Measurements from ENCODE around the gene SUCLA2. TPM values are rescaled to one million over a fixed set of nuclear protein-coding genes. Genes with fewer than 3 reads are reported as not detected.

SUCLA2 gene
- total and polyA plus RNA-seq, 2 experiments from 2014 or later: 56.0 to 84.2 TPM

- no peaks in the 10 kb centered on the region for H3K27me3 ChIP-seq (ENCODE audit: insufficient read depth)
- H3F3A ChIP-seq (replicated peaks; ENCODE audit: low read depth): no peaks in the 10 kb centered on the region
- peaks cover 9% of the 10 kb centered on the region for H3K27me3 Mint-ChIP-seq (ENCODE audit: insufficient read depth, low read depth, poor library complexity)
- no peaks in the 10 kb centered on the region for H3K9me3 Mint-ChIP-seq
- H3K79me2 ChIP-seq (replicated peaks; ENCODE audit: insufficient read depth): no peaks in the 10 kb centered on the region
- TF ChIP-seq, protein P1, sequence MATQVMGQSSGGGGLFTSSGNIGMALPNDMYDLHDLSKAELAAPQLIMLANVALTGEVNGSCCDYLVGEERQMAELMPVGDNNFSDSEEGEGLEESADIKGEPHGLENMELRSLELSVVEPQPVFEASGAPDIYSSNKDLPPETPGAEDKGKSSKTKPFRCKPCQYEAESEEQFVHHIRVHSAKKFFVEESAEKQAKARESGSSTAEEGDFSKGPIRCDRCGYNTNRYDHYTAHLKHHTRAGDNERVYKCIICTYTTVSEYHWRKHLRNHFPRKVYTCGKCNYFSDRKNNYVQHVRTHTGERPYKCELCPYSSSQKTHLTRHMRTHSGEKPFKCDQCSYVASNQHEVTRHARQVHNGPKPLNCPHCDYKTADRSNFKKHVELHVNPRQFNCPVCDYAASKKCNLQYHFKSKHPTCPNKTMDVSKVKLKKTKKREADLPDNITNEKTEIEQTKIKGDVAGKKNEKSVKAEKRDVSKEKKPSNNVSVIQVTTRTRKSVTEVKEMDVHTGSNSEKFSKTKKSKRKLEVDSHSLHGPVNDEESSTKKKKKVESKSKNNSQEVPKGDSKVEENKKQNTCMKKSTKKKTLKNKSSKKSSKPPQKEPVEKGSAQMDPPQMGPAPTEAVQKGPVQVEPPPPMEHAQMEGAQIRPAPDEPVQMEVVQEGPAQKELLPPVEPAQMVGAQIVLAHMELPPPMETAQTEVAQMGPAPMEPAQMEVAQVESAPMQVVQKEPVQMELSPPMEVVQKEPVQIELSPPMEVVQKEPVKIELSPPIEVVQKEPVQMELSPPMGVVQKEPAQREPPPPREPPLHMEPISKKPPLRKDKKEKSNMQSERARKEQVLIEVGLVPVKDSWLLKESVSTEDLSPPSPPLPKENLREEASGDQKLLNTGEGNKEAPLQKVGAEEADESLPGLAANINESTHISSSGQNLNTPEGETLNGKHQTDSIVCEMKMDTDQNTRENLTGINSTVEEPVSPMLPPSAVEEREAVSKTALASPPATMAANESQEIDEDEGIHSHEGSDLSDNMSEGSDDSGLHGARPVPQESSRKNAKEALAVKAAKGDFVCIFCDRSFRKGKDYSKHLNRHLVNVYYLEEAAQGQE (IDR thresholded peaks at IDR 0.05; ENCODE audit: unreplicated experiment): no peak
- TF ChIP-seq, protein P2, sequence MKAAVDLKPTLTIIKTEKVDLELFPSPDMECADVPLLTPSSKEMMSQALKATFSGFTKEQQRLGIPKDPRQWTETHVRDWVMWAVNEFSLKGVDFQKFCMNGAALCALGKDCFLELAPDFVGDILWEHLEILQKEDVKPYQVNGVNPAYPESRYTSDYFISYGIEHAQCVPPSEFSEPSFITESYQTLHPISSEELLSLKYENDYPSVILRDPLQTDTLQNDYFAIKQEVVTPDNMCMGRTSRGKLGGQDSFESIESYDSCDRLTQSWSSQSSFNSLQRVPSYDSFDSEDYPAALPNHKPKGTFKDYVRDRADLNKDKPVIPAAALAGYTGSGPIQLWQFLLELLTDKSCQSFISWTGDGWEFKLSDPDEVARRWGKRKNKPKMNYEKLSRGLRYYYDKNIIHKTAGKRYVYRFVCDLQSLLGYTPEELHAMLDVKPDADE (IDR thresholded peaks at IDR 0.05): no peak
- no peak for TF ChIP-seq ZNF331 (CRISPR knock-in tag; IDR thresholded peaks at IDR 0.05; ENCODE audit: low read depth)
- TF ChIP-seq ZNF462 (CRISPR knock-in tag; IDR thresholded peaks at IDR 0.05): no peak
- no peak for TF ChIP-seq NANOG (IDR thresholded peaks at IDR 0.05; ENCODE audit: borderline replicate concordance)
- TF ChIP-seq CTCF (conservative IDR thresholded peaks at IDR 0.05; ENCODE audit: low read depth in 2 of 2): no peak
- no peak for TF ChIP-seq CREB1 (CRISPR knock-in tag; IDR thresholded peaks at IDR 0.05; ENCODE audit: low read depth)
- TF ChIP-seq EZH2 (IDR thresholded peaks at IDR 0.05; ENCODE audit: low read depth, unreplicated experiment): no peak
- TF ChIP-seq EZH2phosphoT487 (IDR thresholded peaks at IDR 0.05; ENCODE audit: unreplicated experiment): no peak
- no peak for TF ChIP-seq POLR2AphosphoS5 (IDR thresholded peaks at IDR 0.05; ENCODE audit: low read depth)
- TF ChIP-seq JUNB (IDR thresholded peaks at IDR 0.05; ENCODE audit: unreplicated experiment): no peak
- no peak for TF ChIP-seq STAT1 (IDR thresholded peaks at IDR 0.05; ENCODE audit: unreplicated experiment)
- TF ChIP-seq ZNF114 (CRISPR knock-in tag; IDR thresholded peaks at IDR 0.05): no peak
- H3K27ac Mint-ChIP-seq: no peak overlapping the region
- ATAC-seq (no peak), DNase-seq (ENCODE audit: low spot score) (no peak)
- no peaks in the 10 kb centered on the region for H3K36me3 ChIP-seq (ENCODE audit: insufficient read depth)
- H3K27ac ChIP-seq (ENCODE audit: low read depth): no peak overlapping the region
- H3K4me1 Mint-ChIP-seq: peaks cover 12% of the 10 kb centered on the region; the same call in 2 of the 3 replicates
- no peak overlapping the region for H3K4me3 ChIP-seq
- H3K4me2 ChIP-seq: no peak overlapping the region
- H3K4me3 Mint-ChIP-seq: no peak overlapping the region
- H3K4me1 ChIP-seq (ENCODE audit: insufficient read depth): peaks cover 5% of the 10 kb centered on the region; the same call in 1 of the 2 replicates
- H3K9me2 ChIP-seq (ENCODE audit: insufficient read depth): no peaks in the 10 kb centered on the region
- no peaks in the 10 kb centered on the region for H4K20me1 ChIP-seq (replicated peaks; ENCODE audit: insufficient read depth)
- peaks cover 6% of the 10 kb centered on the region; the same call in 2 of the 3 replicates for H3K36me3 Mint-ChIP-seq (ENCODE audit: low read depth)
- H2AFZ ChIP-seq: no peak overlapping the region
Observed at GRCh38 chr13:48012668-48013067, 11.6 kb upstream of the SUCLA2 start.

All from GM23338 (cell line).